ENCODE data around the gene ATG4C.

The ATG4C gene

GRCh38 chr1:62841587-62842169, 57.7 kb downstream of the ATG4C start:
- peak; percentile 25 for DNase-seq

- no peak for DNase-seq
Observed at GRCh38 chr1:62844030-62844429, 60.1 kb downstream of the ATG4C start.

DNA sequence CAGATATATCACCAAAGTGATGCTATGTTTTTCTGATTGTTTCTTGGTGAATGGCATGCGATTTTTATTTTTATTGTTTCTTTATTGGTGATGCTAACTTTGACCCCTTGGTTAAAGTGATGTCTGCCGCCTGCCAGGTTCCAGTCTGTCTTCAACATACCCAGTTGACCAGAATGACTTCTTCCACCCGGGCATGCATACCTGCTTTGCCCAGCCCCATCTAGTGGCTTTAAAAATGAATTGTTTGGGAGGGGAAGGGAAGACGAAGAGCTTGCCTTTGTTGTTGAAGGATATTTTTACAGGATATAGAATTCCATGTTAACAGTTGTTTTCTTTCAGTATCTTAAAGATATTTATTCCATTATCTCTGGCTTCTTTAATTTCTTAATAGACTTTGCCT, 65.1 kb downstream of the ATG4C start:
- DNase-seq, result no peak

DNA sequence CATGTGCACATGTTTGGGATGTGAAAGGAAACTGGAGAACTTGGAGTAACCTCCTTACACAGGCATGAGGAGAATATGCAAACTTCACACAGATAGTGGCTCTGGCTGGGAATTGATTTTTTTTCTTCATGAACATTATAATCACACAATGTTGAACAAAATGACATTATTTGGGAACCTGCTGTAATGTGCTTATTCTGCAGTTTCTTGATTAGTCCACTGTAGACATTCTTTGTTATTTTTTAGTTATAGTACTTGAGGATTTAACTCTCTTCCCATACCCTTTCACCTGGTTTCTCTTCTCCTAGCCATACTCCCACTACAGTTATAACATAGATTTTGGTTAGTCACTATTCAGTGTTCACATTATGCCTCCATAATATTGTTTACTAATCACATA, 68.3 kb downstream of the ATG4C start:
- no peak for DNase-seq

DNA sequence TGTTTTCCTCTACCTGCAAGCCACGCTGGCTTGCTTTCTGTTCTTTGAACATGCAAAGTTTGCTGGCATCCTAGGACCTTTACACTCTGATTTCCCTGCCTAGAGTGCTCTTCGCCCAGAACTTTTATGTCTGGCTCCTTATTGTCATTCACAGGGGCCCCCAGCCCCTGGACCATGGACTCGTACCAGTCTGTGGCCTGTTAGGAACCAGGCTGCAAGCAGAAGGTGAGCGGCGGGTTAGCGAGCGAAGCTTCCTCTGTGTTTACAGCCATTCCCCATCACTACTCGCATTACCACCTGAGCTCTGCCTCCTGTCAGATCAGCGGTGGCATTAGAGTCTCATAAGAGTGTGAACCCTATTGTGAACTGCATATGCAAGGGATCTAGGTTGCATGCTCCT, 73.0 kb downstream of the ATG4C start:
- no peak for DNase-seq

- DNase-seq, result no peak
Observed at GRCh38 chr1:62869217-62869754, 85.4 kb downstream of the ATG4C start.

- DNase-seq, result no peak
Observed at GRCh38 chr1:62870148-62870547, 86.2 kb downstream of the ATG4C start.

DNA sequence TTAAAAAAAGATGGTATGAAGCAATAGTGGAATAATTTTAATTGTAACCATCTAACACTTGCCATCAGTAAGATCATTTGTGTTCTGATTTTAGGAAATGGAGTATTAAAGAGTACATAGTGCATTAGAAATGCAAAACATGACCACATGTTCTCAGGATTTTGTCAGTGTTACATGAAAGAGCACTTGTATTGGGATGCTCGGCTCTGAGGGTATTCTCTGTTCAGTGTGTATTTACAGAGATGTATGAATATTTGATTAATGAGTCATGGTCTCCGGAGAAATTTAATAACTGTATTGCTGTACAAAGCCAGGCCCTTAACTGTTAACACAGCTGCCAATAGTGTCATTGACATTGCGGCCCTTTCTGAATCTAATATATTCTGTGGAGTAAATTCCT, 91.7 kb downstream of the ATG4C start:
- DNase-seq, result no peak

DNA sequence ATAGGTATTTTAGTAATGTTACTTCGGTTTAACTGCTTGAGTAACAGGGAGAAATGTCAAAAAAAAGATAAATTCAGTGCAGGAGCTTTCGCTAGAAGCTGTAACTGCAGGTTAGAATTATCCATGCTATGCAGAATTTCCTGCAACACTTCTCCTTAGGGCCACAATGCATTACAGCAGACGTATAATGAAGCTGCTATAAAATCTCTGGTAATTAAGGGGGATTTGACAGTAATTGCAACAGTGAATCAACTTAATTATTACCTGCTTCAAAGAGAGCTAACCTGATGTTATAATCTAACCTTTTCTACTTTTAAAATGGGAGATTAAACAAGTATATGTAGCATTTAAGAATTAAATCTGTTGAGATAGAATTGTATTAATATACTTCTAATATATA, 92.6 kb downstream of the ATG4C start:
- no peak for DNase-seq

DNA sequence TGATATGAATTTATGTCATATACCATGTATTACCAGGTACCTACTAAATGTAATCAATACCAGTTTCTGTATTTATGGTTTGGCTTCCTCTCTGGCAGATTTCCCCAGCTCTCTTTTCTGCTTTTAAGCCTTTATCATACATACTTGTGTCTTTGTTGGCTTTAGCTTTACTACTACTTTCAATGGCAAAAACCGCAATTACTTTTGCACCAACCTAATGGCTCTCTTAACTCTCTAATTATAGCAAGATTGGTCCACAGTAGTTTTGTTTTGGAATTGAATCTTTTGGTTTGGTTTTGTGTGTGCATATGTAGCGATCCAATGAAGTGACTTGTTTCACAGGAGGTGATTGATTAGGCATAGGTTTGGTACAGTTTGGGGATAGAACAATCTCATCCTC, 93.6 kb downstream of the ATG4C start:
- DNase-seq, result no peak

DNA sequence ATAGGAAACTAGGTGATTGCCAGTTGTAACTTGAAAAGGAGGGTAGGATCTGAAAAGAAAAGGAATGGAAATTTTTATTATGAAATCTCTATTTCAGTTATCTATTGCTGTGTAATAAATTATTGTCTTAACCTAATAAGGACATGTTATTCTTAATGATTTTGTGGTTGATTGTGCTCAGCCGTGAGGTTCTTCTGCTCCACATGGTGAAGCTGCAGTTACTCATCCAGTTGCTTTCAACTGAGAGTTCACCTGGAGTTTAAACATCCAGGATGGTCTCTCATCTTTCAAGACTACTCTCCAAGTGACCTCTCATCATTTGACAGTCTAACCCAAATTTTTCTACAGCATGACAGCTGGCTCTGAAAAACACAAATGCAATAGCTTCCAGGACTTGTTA, 96.0 kb downstream of the ATG4C start:
- no peak for DNase-seq

GRCh38 chr1:62882201-62883104, 98.5 kb downstream of the ATG4C start:
- DNase-seq, result peak; percentile 21

DNA sequence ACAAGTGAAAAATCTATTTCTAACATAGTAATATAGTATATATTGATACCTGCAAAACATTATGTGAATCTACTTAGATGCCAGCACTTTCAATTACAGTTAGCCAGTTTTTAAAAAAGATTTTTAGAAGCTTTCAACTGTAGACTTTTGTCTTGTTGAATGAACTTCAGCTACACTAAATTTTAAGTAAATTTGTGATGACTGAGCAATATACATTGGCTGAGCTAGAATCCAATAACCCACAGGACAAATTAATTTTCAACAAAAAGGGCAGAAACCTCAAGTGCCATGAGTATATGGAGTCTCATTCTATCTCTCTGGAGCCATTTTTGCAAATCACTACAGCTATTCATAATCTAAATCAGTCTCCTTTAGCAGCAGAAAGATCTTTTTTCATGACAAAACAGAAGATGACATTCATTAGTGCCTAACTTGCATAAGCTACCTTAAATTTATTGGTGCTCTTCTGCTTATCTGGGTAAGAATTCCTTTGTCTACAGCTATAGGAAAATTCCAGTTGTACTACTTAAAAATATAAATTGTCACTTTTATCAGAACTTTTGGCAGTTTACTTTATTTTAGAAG, 100.3 kb downstream of the ATG4C start:
- no peak for DNase-seq

DNA sequence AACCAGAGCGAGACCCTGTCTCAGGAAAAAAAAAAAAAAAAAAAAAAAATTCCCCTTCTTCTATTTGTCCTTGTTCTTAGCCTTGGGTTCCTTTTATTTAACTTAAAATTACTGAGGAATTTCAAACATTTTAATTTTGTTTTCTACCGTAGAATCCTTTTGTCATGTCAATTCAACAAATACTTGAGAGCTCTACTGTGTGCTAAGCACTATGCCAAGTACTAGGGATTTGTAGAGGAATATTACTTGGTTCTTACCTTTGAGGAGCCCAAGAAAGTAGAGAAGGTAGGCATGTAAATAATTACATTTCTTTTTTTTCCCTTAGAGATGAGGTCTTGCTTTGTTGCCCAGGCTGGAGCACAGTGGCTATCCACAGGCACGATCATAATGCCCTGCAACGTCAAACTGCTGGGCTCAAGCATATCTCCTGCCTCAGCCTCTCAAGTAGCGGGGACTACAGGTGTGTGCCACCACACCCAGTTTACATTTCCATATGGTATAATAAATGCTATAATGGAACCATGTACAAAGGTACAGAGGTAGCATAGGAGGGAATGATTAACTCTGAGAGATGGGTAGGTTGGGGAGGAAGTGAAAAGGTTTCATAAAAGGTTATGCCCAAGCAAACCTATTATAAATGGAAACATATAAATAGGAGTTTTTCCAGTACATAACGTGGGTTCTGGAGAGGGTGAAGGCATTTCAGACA, 104.0 kb downstream of the ATG4C start:
- DNase-seq, result no peak

DNA sequence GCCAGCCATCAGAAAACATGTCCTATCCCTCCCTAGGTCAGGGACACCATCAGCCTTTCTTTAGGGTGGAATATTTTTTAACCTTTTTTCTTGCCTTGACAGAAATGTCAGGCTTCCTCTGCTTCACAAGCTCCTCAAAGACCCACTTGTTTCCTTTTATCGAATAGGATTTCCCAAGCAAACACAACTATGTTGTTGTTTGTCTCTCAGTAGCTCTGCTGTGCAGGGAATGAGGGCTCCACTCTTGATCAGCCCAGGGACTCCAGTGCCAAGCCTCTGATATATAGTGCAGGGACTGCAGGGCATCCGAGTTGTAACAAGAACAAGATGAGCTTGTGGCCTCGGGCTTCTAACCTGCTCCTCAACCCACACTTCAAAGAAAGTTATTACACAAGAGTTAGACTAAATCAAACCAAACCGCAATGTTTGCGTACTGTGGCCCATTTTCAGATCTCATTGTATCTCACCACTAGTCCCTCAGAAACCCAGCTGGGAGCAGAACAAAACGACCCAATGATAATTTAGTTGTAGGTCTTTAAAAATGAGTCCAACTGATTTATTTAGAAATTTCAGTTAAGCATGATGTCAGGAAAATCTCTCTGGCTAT, 108.1 kb downstream of the ATG4C start:
- DNase-seq, result no peak

DNA sequence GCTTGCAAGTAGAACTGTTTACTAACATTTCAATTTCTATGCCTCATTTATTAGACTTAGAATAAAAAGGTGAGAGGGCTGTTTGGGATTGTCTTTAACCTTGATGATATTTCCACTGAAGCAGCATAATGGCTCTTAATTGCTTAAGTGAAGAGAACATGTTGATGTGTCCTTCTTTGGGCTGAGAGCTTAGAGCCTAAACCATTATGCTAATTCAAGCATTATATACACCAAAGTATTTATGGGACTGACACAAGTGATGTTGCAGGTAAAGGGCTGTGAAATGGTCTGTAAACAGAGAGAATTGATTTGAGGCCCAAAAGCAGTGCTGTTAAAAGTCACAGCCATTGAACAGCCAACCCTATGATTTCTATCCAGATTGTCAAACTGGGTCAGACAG, 113.9 kb downstream of the ATG4C start:
- peak; percentile 81 for DNase-seq

GRCh38 chr1:62900566-62900965, 116.6 kb downstream of the ATG4C start:
- no peak for DNase-seq

GRCh38 chr1:62901650-62902049, 117.7 kb downstream of the ATG4C start:
- DNase-seq, result no peak

DNA sequence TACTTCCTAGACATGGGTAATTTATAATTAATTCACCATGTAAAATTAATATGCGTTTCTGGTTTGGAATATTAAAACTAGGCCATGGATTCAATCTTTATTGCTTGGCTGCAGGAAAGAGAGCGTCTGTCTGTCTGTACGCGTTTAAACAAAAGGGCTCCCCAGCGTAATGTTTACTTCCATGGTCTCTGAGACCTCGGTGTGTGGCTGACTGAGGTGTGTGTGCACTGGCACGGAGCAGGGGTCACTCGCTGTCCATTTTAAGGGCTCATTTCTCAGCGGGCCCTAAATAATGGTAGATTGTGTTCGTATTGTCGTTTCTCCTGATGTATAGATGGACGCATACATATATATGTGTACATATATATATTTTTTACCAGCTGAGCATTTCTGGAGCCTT, 119.6 kb downstream of the ATG4C start:
- DNase-seq, result no peak

DNA sequence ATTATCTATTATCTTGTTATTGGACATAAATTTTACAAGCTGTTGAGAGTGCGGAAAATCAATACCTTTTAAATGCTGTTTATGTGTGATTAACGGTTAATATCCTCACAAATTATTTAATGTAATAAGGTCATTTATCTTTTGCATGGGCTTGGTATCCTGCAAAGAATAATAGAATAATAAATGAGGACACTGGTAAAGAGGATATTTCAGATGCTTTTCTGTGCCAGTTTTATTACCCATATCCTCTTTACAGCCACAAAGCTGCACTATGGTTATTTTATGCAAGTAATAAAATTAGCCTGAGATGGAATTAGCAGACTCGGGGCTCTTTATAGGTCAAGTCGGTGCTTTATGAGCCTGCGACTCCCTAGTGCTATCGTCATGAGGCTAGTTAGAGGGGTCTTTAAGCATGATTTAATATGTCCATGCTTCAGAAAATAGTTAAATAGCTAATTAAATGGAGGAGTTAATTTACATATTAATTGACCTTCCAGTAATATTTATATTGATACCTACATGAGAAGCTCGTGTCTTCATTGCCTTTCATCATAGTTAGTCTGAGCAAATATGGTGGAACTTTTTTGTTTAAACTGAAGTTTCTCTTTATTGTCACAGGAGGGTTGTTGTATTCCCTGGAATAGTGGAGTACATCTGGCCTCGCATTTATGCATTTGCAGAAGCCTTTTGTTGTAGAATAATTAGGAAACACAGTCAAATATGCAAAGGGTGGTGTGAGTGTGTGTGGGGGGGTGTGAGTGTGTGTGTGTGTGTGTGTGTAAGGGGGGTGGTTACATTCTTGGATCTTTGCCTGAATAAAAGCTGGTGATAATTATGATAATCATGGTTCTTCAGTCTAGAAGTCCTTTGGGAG, 120.3 kb downstream of the ATG4C start:
- DNase-seq, result peak; percentile 8

GRCh38 chr1:62904856-62905225, 120.9 kb downstream of the ATG4C start:
- no peak for DNase-seq

DNA sequence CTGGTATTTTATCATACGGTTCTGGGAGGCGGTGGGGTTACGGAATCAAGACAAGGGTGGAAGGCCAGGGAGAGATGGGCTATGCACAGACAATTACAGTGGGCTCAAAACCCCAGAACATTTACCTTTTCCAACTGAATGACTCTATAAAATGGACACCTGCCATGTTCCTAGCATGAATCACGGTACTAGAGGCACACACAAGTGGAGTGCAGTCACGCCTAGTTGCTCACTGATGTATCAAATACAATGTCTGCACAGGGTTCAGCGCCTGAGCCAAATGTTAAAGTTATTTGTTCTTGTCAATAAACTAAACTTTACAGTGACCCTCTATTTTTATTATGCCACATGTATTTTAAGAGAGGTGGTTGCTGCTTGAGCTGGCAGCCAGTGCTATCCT, 121.4 kb downstream of the ATG4C start:
- peak; percentile 87 for DNase-seq

Data from DMS79 (cell line).